Right kidney (tissue), 1 donor: ENCODE measurements around the gene ZIC2.

Experiments used
- DNase-seq: peaks from one replicate; pipeline ENCODE4 v3.0.0-alpha.2; 2016

The ZIC2 gene

GRCh38 chr13:99974296-99974938, 7.2 kb upstream of the ZIC2 start:
- DNase-seq: no peak

GRCh38 chr13:99974939-99975561, 6.5 kb upstream of the ZIC2 start:
- peak; percentile 57 for DNase-seq

- DNase-seq: peak; percentile 26
These were observed 6.0 kb upstream of the ZIC2 start for GRCh38 chr13:99975626-99976025.

- DNase-seq: no peak
These were observed 5.0 kb upstream of the ZIC2 start for GRCh38 chr13:99976575-99976974.

- DNase-seq: peak; percentile 9
These were observed 4.2 kb upstream of the ZIC2 start for GRCh38 chr13:99977334-99977911.

- DNase-seq: peak; percentile 62
These were observed 3.4 kb upstream of the ZIC2 start for GRCh38 chr13:99977912-99978798.

- no peak for DNase-seq
These were observed 2.7 kb upstream of the ZIC2 start for GRCh38 chr13:99978799-99979452.

GRCh38 chr13:99979453-99980200, 2.0 kb upstream of the ZIC2 start:
- peak; percentile 70 for DNase-seq

- DNase-seq: peak; percentile 79
These were observed 1.3 kb upstream of the ZIC2 start for GRCh38 chr13:99980201-99980823.

- peak; percentile 65 for DNase-seq
These were observed 505 bp upstream of the ZIC2 start for GRCh38 chr13:99980824-99981734.

GRCh38 chr13:99982036-99982730, 599 bp downstream of the ZIC2 start:
- DNase-seq: peak; percentile 80

- DNase-seq: peak; percentile 70
These were observed 1.3 kb downstream of the ZIC2 start for GRCh38 chr13:99982731-99983498.

- peak; percentile 63 for DNase-seq
These were observed 2.2 kb downstream of the ZIC2 start for GRCh38 chr13:99983499-99984401.

- DNase-seq: peak; percentile 74
These were observed 3.1 kb downstream of the ZIC2 start for GRCh38 chr13:99984461-99985240.

GRCh38 chr13:99985241-99985874, 3.8 kb downstream of the ZIC2 start:
- DNase-seq: no peak
